IPS-20b (cell line): Measurements from ENCODE around the gene CHIT1.

Source experiments
- H3K27ac ChIP-seq: one replicate; pipeline ENCODE4 v1.5.1; 2013; ENCODE audit warnings: low read length
- H3K27me3 ChIP-seq: 2 replicates; pipeline ENCODE4 v1.6.1; 2013; ENCODE audit warnings: mild to moderate bottlenecking, low read length, inconsistent platforms; ENCODE audit not compliant: insufficient read depth
- H3K36me3 ChIP-seq: 2 replicates; pipeline ENCODE4 v1.6.1; 2013; ENCODE audit warnings: low read depth, mild to moderate bottlenecking, inconsistent platforms, low read length, moderate library complexity; ENCODE audit not compliant: insufficient read depth
- H3K4me1 ChIP-seq: 2 replicates; pipeline ENCODE4 v1.6.1; 2013; ENCODE audit warnings: mild to moderate bottlenecking, control low read depth, inconsistent platforms, low read length, moderate library complexity; ENCODE audit not compliant: insufficient read depth
- H3K4me3 ChIP-seq: 2 replicates; pipeline ENCODE4 v1.5.1; 2013; ENCODE audit warnings: mild to moderate bottlenecking, low read length, inconsistent platforms
- H3K9ac ChIP-seq: 2 replicates; pipeline ENCODE4 v1.6.1; 2013; ENCODE audit warnings: low read depth, mild to moderate bottlenecking, inconsistent platforms, low read length, moderate library complexity
- H3K9me3 ChIP-seq: 2 replicates; pipeline ENCODE4 v1.6.1; 2013; ENCODE audit warnings: mild to moderate bottlenecking, low read depth, low read length, inconsistent platforms; ENCODE audit not compliant: insufficient read depth

The CHIT1 gene

GRCh38 chr1:203229471-203230135, at the start of gene CHIT1:
CHIT1 (minus strand) TSS chr1:203229673; CDS start chr1:203229636, 37 bp downstream.
- no peak within 1 kb of the TSS for H3K9ac ChIP-seq
- H3K27ac ChIP-seq, result no peak within 1 kb of the TSS
- H3K9me3 ChIP-seq, result no peaks in the 10 kb centered on the region; the same call in 1 of the 2 replicates
- peaks cover 4% of the 10 kb centered on the region; the same call in 1 of the 2 replicates for H3K27me3 ChIP-seq
- H3K4me1 ChIP-seq, result no peaks in the 10 kb centered on the region
- no peak within 1 kb of the TSS for H3K4me3 ChIP-seq
- H3K36me3 ChIP-seq, result no peaks in the 10 kb centered on the region

- Histone ChIP-seq H3K4me1 (no peaks in the 10 kb centered on the region; the same call in 1 of the 2 replicates), H3K27me3 (peaks cover 30% of the 10 kb centered on the region), H3K27ac (no peak overlapping the region), H3K4me3 (no peak overlapping the region; the same call in 1 of the 2 replicates), H3K9me3 (no peaks in the 10 kb centered on the region), H3K36me3 (no peaks in the 10 kb centered on the region), H3K9ac (no peak overlapping the region)
Observed at GRCh38 chr1:203278885-203279406, 49.5 kb upstream of the CHIT1 start.

GRCh38 chr1:203278082-203278884, 48.8 kb upstream of the CHIT1 start:
- Histone ChIP-seq H3K27ac (no peak overlapping the region), H3K4me3 (no peak overlapping the region; the same call in 1 of the 2 replicates), H3K27me3 (peaks cover 37% of the 10 kb centered on the region), H3K36me3 (no peaks in the 10 kb centered on the region), H3K9ac (no peak overlapping the region), H3K4me1 (no peaks in the 10 kb centered on the region; the same call in 1 of the 2 replicates), H3K9me3 (no peaks in the 10 kb centered on the region)

GRCh38 chr1:203276916-203277545, 47.6 kb upstream of the CHIT1 start:
- H3K27ac ChIP-seq, result no peak overlapping the region
- H3K9me3 ChIP-seq, result no peaks in the 10 kb centered on the region
- no peak overlapping the region for H3K9ac ChIP-seq
- H3K4me1 ChIP-seq, result no peaks in the 10 kb centered on the region; the same call in 1 of the 2 replicates
- no peaks in the 10 kb centered on the region for H3K36me3 ChIP-seq
- no peak overlapping the region for H3K4me3 ChIP-seq
- peaks cover 50% of the 10 kb centered on the region for H3K27me3 ChIP-seq

GRCh38 chr1:203276408-203276807, 46.9 kb upstream of the CHIT1 start:
- Histone ChIP-seq H3K4me1 (no peaks in the 10 kb centered on the region; the same call in 1 of the 2 replicates), H3K9me3 (no peaks in the 10 kb centered on the region), H3K4me3 (no peak overlapping the region), H3K27ac (no peak overlapping the region), H3K9ac (no peak overlapping the region), H3K36me3 (no peaks in the 10 kb centered on the region), H3K27me3 (peaks cover 52% of the 10 kb centered on the region)

GRCh38 chr1:203275656-203276272, 46.3 kb upstream of the CHIT1 start:
- peaks cover 52% of the 10 kb centered on the region for H3K27me3 ChIP-seq
- H3K9me3 ChIP-seq, result no peaks in the 10 kb centered on the region
- H3K4me3 ChIP-seq, result no peak overlapping the region
- H3K9ac ChIP-seq, result no peak overlapping the region
- no peaks in the 10 kb centered on the region for H3K36me3 ChIP-seq
- H3K27ac ChIP-seq, result no peak overlapping the region
- no peaks in the 10 kb centered on the region; the same call in 1 of the 2 replicates for H3K4me1 ChIP-seq

- no peaks in the 10 kb centered on the region for H3K36me3 ChIP-seq
- H3K9ac ChIP-seq, result no peak overlapping the region
- H3K9me3 ChIP-seq, result no peaks in the 10 kb centered on the region
- H3K4me1 ChIP-seq, result no peaks in the 10 kb centered on the region; the same call in 1 of the 2 replicates
- no peak overlapping the region for H3K4me3 ChIP-seq
- H3K27ac ChIP-seq, result no peak overlapping the region
- H3K27me3 ChIP-seq, result peaks cover 52% of the 10 kb centered on the region
Observed at GRCh38 chr1:203274603-203275381, 45.3 kb upstream of the CHIT1 start.

- H3K4me3 ChIP-seq, result peak overlapping the region; percentile 64; the same call in 1 of the 2 replicates
- H3K36me3 ChIP-seq, result no peaks in the 10 kb centered on the region
- H3K27ac ChIP-seq, result no peak overlapping the region
- peak overlapping the region; percentile 22; the same call in 1 of the 2 replicates for H3K9ac ChIP-seq
- no peaks in the 10 kb centered on the region for H3K9me3 ChIP-seq
- no peaks in the 10 kb centered on the region; the same call in 1 of the 2 replicates for H3K4me1 ChIP-seq
- peaks cover 52% of the 10 kb centered on the region for H3K27me3 ChIP-seq
Observed at GRCh38 chr1:203273869-203274602, 44.6 kb upstream of the CHIT1 start.

GRCh38 chr1:203273206-203273868, 43.9 kb upstream of the CHIT1 start:
- no peak overlapping the region for H3K27ac ChIP-seq
- no peaks in the 10 kb centered on the region; the same call in 1 of the 2 replicates for H3K4me1 ChIP-seq

More at GRCh38 chr1:203273206-203273868, 43.9 kb upstream of the CHIT1 start:
- Histone ChIP-seq H3K9ac (peak overlapping the region; percentile 22; the same call in 1 of the 2 replicates), H3K27me3 (peaks cover 50% of the 10 kb centered on the region), H3K36me3 (no peaks in the 10 kb centered on the region), H3K9me3 (no peaks in the 10 kb centered on the region), H3K4me3 (peak overlapping the region; percentile 64; the same call in 1 of the 2 replicates)
